H54 (cell line): ENCODE measurements around the gene TRIM25.

ENCODE experiments used
- DNase-seq: peaks from one replicate; pipeline ENCODE4 v3.0.0; 2011; ENCODE audit warnings: low spot score, mixed read lengths; ENCODE audit not compliant: insufficient read length
- FAIRE-seq: peaks from 3 replicates; lab custom pipeline; 2011; peaks lifted over from hg19 to GRCh38; lab: Jason Lieb, UNC
- POLR2A ChIP-seq: IDR thresholded peaks from 2 replicates; pipeline ENCODE4 v1.6.1; 2011; ENCODE audit warnings: low read depth, mild to moderate bottlenecking, low read length

The TRIM25 gene

DNA sequence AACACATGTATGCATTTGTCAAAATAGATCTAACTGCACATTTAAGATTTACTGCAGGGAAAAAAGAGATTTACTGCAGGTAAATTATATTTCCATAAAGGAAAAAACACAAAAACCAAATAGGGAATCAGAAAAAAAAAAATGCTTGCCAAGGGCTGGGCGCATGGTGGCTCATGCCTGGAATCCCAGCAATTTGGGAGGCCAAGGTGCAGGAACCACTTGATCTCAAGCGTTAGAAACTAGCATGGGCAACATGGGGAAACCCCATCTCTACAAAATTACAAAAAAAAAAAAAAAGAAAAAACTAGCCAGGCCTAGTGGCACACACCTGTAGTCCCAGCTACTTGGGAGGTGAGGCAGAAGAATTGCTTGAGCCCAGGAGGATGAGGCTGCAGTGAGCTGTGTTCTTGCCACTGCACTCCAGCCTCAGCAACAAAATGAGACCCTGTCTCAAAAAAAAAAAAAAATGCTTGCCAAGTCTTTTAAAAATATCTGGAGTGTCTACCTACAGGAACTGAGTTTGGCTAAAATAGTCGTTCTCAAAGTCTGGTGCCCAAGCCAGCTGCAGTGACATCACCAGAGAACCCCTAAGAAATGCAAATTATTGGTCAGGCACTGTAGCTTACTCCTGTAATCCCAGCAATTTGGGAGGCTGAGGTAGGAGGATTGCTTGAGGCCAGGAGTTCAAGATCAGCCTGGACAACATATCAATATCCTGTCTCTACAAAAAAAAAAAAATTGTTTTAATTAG, 17.5 kb downstream of the TRIM25 start:
- DNase-seq (no peak), FAIRE-seq (no peak)
- TF ChIP-seq POLR2A, result no peak

DNA sequence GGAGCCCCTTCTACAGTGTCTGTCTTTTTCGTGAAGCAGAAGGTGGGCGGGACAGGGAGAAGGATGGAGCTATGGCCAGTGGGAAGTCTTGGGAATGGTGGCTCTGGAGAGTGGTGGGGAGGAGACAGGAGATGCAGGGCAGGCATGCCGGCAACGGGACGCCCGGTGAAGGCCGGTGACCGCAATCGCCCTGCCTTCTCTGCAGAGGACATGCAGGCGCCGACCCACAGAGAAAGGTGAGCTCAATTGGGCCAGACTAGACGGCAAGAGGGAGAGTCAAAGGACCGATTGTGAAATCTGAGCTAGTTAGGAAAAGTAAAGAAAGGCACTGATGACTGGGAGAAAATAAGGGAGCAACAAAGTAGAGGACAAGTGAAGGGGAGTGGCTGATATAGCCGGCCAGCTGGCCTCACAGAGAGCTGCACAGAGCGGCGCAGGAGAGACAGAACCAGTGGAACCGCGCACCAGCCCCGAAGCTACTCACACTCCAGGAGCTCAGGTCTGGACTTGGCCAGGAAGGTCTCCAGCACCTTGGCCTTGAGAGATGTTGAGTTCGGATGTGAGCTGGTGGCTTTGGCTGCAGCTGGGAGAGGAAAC, 18.9 kb downstream of the TRIM25 start:
- no peak for FAIRE-seq

DNA sequence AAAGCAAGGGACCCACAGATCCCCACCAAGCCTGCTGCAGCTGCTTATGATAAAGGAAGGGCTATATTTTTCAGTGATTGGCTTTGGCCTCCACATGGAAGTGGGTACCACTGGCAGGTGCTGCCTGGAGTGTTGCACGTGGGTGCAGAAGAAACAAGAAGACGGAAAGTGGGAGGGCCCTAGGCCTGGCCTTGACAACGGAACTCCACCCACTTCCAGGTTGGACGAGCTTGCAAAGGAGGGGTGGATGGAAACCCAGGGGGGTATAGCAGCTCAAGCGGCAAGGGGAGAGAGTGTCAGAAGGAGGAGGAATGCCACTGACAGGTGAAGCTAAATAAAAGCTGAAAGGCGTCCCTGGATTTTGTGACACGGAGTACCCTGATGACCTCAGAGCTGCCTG, 20.3 kb downstream of the TRIM25 start:
- no peak for TF ChIP-seq POLR2A
- FAIRE-seq, result no peak
- DNase-seq, result no peak

More for the DNA sequence above, 18.9 kb downstream of the TRIM25 start:
- TF ChIP-seq POLR2A, result no peak
- DNase-seq, result no peak

DNA sequence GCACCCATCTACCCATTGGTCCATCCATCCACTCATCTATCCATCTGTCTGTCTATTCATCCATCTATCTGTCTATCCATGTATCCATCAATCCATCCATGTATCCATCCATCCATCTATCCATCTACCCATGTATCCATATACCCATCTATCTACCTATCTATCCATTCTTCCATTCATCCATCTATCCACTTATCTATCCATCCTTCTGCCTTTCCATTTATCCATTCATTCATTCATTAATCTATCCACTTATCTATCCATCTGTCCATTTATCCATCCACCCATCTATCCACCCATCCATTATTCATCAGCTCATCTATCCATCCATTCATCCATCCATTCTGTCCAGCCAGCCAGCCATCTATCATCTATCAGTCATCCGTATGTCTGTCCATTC, 21.5 kb downstream of the TRIM25 start:
- FAIRE-seq (no peak), DNase-seq (no peak)
- TF ChIP-seq POLR2A, result no peak

DNA sequence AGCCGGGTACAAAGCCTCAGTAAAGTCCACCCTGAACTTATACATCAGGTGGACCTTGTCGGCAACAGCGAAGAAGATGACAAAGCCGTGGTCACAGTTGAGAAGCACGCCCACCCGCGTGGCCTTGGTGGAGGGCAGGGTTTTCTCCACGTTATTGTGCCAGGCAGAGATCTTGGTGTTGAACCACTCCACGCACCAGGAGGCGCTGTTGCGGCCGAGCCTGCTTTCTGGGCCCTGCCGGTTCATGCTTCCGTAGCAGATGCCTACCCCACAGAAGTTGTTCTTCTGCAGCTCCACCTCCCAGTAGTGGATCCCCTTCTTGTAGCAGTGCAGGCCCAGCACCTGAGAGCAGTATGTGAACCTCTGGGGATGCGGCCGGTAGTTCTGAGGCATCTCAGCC, 22.1 kb downstream of the TRIM25 start:
- no peak for FAIRE-seq
- no peak for DNase-seq
- TF ChIP-seq POLR2A, result no peak

DNA sequence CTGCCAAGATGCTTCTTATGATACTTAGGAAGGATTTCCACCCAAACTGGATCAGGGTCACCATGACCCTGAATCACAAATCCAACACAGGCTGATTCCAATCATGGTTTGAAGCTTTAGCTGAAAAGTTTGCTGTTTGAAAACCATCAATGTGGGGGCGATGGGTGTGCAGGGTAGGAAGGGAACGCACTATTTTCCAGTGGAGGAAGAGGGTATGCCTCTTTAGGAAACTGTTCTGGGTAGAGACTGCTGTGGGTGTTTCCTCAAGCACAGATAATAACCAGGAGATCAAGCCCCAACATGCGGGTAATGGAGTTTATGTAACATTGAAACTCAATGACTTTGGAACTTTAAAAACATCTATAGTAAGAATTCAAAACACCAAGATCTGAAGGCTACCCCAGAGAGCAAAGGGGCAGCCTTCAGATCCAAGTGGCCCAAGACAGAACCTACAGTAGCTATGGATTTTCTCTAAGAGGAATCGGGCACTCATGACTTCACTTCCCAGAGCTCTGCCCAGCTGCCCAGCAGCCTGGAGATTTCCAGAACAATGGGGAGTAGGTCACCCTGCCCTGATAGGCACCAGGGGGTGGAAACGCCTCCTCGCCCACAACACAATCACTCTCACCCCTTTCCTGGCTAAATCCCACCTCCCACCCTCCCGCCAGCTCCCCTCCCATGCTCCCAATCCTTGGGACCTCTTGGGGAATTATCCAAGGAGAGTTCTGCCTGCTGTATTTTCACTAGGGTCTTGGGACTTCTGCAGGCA, 22.8 kb downstream of the TRIM25 start:
- DNase-seq (no peak), FAIRE-seq (no peak)
- TF ChIP-seq POLR2A, result no peak

DNA sequence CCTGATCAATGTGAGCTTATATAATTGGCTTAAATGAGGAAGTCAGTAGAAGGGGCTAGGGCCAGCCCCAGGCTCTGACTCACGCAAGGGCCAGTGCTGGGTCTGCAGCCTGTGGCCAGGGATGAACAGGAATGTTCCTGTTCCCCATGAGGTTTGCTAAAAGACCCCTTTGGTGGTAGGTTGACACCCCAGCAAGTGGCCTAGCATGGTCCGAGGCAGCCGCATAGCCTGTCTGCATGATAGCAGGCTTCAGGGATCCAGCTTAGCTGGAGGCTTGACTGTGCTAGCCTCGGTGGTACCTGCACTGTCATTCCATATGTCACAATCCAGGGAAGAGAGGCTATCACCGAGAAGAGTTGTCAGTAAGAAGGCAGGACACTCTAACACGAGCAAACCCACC, 23.5 kb downstream of the TRIM25 start:
- no peak for FAIRE-seq
- no peak for DNase-seq
- TF ChIP-seq POLR2A, result no peak

DNA sequence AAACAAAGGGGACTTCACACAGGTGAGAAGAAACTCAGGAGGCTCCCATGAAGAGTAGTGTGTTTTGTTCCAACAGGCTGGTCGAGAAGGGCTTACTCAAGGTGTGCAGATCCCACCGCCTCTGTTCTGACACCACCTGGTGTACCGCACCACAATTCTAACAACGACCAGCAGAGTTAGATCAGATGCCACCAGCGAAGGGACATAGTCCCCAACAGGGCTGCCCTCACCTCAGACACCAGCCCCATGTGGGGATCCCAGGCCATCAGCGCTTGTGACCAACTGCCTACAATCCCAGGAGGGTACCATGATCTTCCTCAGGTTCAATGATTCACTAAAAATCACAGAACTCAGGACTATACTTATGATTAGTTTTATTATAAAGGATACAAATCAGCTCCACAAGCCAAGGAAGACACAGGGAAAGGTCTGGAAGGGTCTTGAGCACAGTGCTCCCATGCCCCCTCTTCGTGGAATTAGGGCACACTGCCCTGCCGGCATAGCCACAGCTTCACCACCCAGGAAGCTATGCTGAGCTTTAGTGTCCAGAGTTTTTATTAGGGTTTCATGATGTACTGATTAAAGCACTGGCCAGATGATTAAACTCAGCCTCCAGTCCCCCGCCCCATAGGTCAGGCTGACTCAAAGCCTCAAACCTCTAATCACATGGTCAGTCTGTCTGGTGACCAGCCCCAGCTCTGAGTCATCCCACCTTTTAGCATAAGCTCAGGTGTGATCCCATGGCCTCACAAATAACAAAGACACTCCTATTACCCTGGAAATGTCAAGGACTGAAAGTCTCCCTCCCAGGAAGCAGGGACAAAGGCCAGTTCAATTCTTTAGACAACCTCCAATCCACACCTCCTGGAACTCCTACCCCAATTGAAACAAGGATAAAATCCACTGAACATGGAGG, 26.0 kb downstream of the TRIM25 start:
- no peak for TF ChIP-seq POLR2A
- no peak for FAIRE-seq
- DNase-seq, result no peak

DNA sequence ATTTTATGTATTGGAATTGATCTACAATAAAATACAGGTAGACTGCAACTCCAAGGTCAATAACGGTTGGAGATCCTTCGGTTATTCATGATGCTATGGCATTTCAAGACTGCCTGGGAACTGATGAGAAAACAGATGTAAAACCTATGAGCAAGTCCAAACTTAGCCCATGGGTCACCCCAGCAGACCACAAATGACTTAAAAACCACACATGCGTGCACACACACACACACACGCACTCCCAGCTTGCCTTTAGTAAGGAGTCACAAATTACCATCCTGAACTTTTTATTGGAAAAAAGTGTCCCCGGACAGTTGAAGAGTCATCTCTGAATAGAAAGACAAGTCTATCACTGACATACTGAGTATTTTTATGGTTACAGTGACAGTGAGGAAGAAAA, 26.7 kb downstream of the TRIM25 start:
- FAIRE-seq, result no peak
- no peak for DNase-seq
- no peak for TF ChIP-seq POLR2A

DNA sequence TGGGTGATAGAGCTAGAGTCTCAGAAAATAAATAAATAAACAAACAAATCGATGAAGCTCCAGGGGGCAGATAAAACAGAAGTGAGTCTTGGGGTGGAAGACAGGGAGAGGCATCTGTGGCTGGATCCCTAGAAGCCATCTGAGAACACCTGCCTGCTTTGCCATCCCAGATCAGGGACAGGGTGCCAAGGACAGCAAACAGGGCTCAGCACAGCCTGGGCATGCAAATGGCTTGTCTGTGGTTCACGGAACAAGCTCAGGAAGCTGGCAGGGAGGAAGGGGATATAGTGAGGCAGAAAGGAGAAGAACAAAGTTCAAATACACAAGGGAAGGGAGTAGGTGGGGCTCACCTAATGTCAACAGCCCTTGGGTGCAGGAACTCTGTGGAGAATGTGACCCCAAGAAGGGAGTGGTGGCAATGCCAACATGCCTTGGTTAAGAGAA, 27.5 kb downstream of the TRIM25 start:
- no peak for TF ChIP-seq POLR2A
- FAIRE-seq, result no peak
- DNase-seq, result no peak

DNA sequence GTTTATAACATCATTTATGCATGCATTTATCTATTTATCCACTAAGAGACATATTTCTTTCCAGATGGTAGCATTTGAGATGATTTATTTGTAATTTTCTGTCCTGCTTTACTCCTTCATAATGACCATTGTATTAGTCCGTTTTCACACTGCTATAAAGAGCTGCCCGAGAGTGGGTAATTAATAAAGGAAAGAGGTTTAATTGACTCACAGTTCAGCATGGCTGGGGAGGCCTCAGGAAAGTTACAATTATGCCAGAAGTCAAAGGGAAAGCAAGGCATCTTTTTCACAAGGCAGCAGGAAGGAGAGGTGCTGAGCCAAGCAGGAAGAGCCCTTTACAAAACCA, 28.6 kb downstream of the TRIM25 start:
- DNase-seq (no peak), FAIRE-seq (no peak)
- no peak for TF ChIP-seq POLR2A

DNA sequence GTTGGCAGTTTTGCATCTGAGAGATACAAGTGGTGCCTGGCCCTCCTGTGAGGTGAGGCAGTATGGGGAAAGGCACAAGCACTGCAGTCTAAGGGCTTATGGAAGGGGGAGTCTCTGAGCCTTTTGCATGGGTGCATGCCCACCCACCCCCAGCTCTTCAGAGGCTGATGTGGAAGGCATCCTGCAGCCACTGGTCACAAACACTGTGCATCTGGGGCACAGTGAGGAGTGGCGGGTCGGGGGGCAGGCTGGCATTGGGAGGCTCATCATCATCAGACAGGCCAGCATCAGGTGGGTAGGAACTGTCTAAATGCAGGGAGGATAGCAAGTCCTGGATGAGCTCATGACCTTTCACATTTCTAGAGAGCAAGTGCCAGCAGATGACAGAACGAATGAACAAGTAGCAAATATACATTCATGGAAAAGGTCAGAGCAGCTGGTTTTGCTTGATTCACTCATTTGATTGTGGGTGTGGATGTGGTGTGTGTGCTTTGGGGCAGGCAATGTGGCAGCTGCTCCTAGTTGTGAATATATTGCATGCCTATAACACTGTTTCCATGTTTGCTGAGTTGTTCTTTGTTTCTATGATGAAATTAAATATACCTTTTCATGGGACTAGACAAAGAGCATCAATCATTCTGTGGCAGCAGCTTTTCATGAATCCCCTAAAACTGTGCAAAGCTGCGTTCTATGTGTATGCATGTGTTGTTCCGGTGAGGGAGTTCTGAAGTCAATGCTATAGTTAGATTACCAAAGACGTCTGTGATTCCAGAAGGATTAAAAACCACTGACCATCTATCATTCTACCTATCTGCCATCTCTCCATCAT, 29.2 kb downstream of the TRIM25 start:
- DNase-seq (no peak), FAIRE-seq (no peak)
- TF ChIP-seq POLR2A, result no peak

DNA sequence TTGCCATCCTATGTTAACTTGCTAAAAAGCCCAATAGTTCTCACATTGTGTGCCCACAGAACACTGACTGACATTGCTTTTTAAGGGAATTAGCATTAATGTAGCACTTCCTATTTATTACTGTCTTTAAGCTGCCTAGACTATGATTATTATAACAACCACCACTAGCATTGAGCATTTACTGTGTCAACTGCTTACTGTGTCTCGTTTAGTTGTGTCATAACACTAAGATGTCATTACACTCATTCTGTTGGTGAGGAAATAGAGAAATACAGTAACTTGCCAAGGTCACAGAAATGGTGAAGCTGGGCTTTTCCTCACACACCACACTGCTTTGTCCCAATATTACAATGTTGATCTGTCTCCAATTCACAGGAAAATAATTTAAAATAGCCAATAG, 30.2 kb downstream of the TRIM25 start:
- DNase-seq, result no peak
- TF ChIP-seq POLR2A, result no peak
- no peak for FAIRE-seq
